H1 (cell line): ENCODE data around the gene DENND2C. TPM values are rescaled to one million over a fixed set of nuclear protein-coding genes. Genes with fewer than 3 reads are reported as not detected.

Experiments
- CTBP2 ChIP-seq: IDR thresholded peaks from 2 replicates; pipeline ENCODE4 v1.7.0; 2011; ENCODE audit warnings: borderline replicate concordance, mild to moderate bottlenecking, moderate library complexity, mixed read lengths, low read length; ENCODE audit not compliant: insufficient read depth, insufficient read length
- SAP30 ChIP-seq: fragments of 300-600 bp; sonication (generic); IDR thresholded peaks from 2 replicates; pipeline ENCODE4 v1.7.1; 2012; ENCODE audit warnings: low read length, moderate library complexity, mild to moderate bottlenecking, inconsistent platforms; ENCODE audit not compliant: insufficient read depth, insufficient replicate concordance
- polyA plus RNA-seq, 7 experiments: library from polyadenylated mRNA; depleted of rRNA in 3 of 7; stranded (reverse) in 5 of 7; unstranded in 2 of 7; fragments of >200 nt in 5 of 7; fragments of 200-250 nt in 2 of 7; gene quantifications; 1 replicate in 5 of 7; 2 replicates in 1 of 7; 4 replicates in 1 of 7; pipeline versions ENCODE4 v1.2.1 to v1.2.3, GENCODE V29; 2011 to 2013; ENCODE audit warnings: missing spikeins in 2 of 7, mixed read lengths in 2 of 7
- total RNA-seq: library from RNA; stranded (reverse); fragmentation: NEBNext Ultra II Directional; extraction: Animal tissue kit (Norgen Biotek cat#: 25700); gene quantifications from 2 replicates; pipeline ENCODE4 v1.2.1, GENCODE V29; 2021

Gene DENND2C
- total and polyA plus RNA-seq, 2 of the 8 experiments (the other 6 are each of a cell fraction or from before 2014, with no cell fraction given) = 1.8 to 5.5 TPM

DNA sequence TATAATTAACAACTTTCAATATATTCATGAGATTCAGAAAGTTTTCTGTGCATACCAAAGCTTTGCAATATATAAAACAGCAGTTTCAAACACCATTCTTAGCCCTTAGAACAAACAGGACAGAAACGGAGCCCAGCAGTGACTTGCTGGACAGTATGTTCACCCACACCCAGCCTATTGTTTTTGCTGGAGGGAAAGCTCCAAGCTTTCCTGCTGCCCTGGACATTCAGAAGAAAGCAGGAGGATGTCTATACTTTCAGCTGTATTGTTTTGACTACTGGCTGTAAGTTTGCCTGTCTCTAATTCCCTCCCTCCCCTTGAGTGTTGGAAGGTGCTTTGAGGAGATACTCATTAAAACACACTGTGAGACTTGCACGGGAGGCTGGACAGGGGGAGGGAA lies 9.6 kb downstream of the DENND2C start (continued):
- TF ChIP-seq SAP30 = no peak
- no peak for TF ChIP-seq CTBP2
